Measurements from ENCODE around the gene SYTL2.

- TF ChIP-seq EP300 (IDR thresholded peaks at IDR 0.05), result no peak
- TF ChIP-seq POLR2A (IDR thresholded peaks at IDR 0.05), result no peak
Observed at GRCh38 chr11:85661972-85662664, 148.8 kb downstream of the SYTL2 start.

Data from tibial nerve (tissue), 3 donors.